Ramos (cell line): Measurements from ENCODE around the gene SLFN12.
"Not testable (repeated sequence)": the region's sequence is repeated elsewhere in the genome, so short reads cannot be mapped to it uniquely, and the experiment has no call there.

Experiments used
- in situ Hi-C: fragments of 300-500 bp; cut with MboI; formaldehyde crosslinking; loops from one replicate; pipeline ENCODE4 v1.14.3; 2022; ENCODE audit warnings: low sequenced_read_pairs; ENCODE audit not compliant: unreplicated experiment

Gene SLFN12

GRCh38 chr17:35432176-35433074 is at the start of gene SLFN12:
Gene SLFN12, minus strand, starts transcription at chr17:35432500. Its CDS starts 9,472 bp downstream, at chr17:35423028.
- in situ Hi-C loops, result no loop called here

GRCh38 chr17:35479271-35479670 is 47.0 kb upstream of the SLFN12 start:
- in situ Hi-C loops, result no loop called here

- in situ Hi-C loops, result no loop called here
Measured at GRCh38 chr17:35477248-35477647, 44.9 kb upstream of the SLFN12 start.

- in situ Hi-C loops, result no loop called here
Measured at GRCh38 chr17:35476283-35476820, 44.1 kb upstream of the SLFN12 start.

- in situ Hi-C loops, result no loop called here
Measured at GRCh38 chr17:35468475-35468874, 36.2 kb upstream of the SLFN12 start.

GRCh38 chr17:35467824-35468223 is 35.5 kb upstream of the SLFN12 start:
- in situ Hi-C loops, result no loop called here

- in situ Hi-C loops, result no loop called here
Measured at GRCh38 chr17:35460354-35460851, 28.1 kb upstream of the SLFN12 start.

GRCh38 chr17:35454035-35454434 is 21.7 kb upstream of the SLFN12 start:
- in situ Hi-C loops, result not testable (repeated sequence)

- in situ Hi-C loops, result no loop called here
Measured at GRCh38 chr17:35453171-35453570, 20.9 kb upstream of the SLFN12 start.

GRCh38 chr17:35449371-35449931 is 17.2 kb upstream of the SLFN12 start:
- in situ Hi-C loops, result no loop called here

GRCh38 chr17:35448899-35449227 is 16.6 kb upstream of the SLFN12 start:
- in situ Hi-C loops, result no loop called here

- in situ Hi-C loops, result no loop called here
Measured at GRCh38 chr17:35448214-35448898, 16.1 kb upstream of the SLFN12 start, which contains the start of gene SLFN13. Gene SLFN13, minus strand, starts transcription at chr17:35448766. Its CDS starts 3,086 bp downstream, at chr17:35445680.

GRCh38 chr17:35447499-35447898 is 15.2 kb upstream of the SLFN12 start:
- in situ Hi-C loops, result no loop called here

- in situ Hi-C loops, result no loop called here
Measured at GRCh38 chr17:35438433-35438832, 6.1 kb upstream of the SLFN12 start.

GRCh38 chr17:35433075-35433894 is 985 bp upstream of the SLFN12 start:
- in situ Hi-C loops, result no loop called here

- in situ Hi-C loops, result no loop called here
Measured at GRCh38 chr17:35429702-35430101, 2.6 kb downstream of the SLFN12 start.

- in situ Hi-C loops, result no loop called here
Measured at GRCh38 chr17:35428229-35428628, 4.1 kb downstream of the SLFN12 start.

GRCh38 chr17:35423761-35424160 is 8.5 kb downstream of the SLFN12 start:
- in situ Hi-C loops, result no loop called here

- in situ Hi-C loops, result not testable (repeated sequence)
Measured at GRCh38 chr17:35421069-35421468, 11.2 kb downstream of the SLFN12 start.

- in situ Hi-C loops, result no loop called here
Measured at GRCh38 chr17:35416659-35417058, 15.6 kb downstream of the SLFN12 start.
